SK-N-SH treated with all-trans-retinoic acid at 6 μM for 48 hours (cell line): ENCODE measurements around the gene REN.
A peak's percentile ranks its signal among the peaks of the same experiment; 100 is the strongest.

ENCODE experiments used
- ATAC-seq: fragments of 200-7000 bp; cut with Tn5 transposase; 3 replicates; pipeline ENCODE4 v1.9.1; 2020; ENCODE audit warnings: mild to moderate bottlenecking, moderate library complexity
- ARNTL ChIP-seq: fragments of 450-650 bp; formaldehyde crosslinking; IDR thresholded peaks from 2 replicates; pipeline ENCODE4 v1.5.0; 2020; ENCODE audit warnings: low read depth, mild to moderate bottlenecking, moderate library complexity, borderline replicate concordance
- BACH2 ChIP-seq: fragments of 250-450 bp; sonication (Bioruptor Pico); IDR thresholded peaks from 2 replicates; pipeline ENCODE4 v1.9.0; 2021; ENCODE audit warnings: mild to moderate bottlenecking, borderline replicate concordance
- CSDC2 ChIP-seq: fragments of 250-450 bp; sonication (Bioruptor Pico); IDR thresholded peaks from 2 replicates; pipeline ENCODE4 v1.5.0; 2020; ENCODE audit warnings: mild to moderate bottlenecking, moderate library complexity
- CSRNP3 ChIP-seq: fragments of 250-450 bp; sonication (Bioruptor Pico); IDR thresholded peaks from 2 replicates; pipeline ENCODE4 v1.5.1; 2021; ENCODE audit warnings: mild to moderate bottlenecking, moderate library complexity
- ESRRG ChIP-seq: fragments of 250-450 bp; sonication (Bioruptor Pico); IDR thresholded peaks from 2 replicates; pipeline ENCODE4 v1.6.1; 2021; ENCODE audit warnings: mild to moderate bottlenecking
- GLIS3 ChIP-seq: fragments of 250-450 bp; sonication (Bioruptor Pico); IDR thresholded peaks from 2 replicates; pipeline ENCODE4 v1.5.0; 2020; ENCODE audit warnings: mild to moderate bottlenecking, moderate library complexity
- ISL1 ChIP-seq: fragments of 250-450 bp; sonication (Bioruptor Pico); IDR thresholded peaks from 2 replicates; pipeline ENCODE4 v2.1.2; 2022; ENCODE audit warnings: mild to moderate bottlenecking, moderate library complexity
- OSR1 ChIP-seq: fragments of 250-450 bp; sonication (Bioruptor Pico); IDR thresholded peaks from 2 replicates; pipeline ENCODE4 v1.8.0; 2022; ENCODE audit warnings: moderate library complexity, mild to moderate bottlenecking, inconsistent platforms
- PPARA ChIP-seq: fragments of 250-450 bp; sonication (Bioruptor Pico); IDR thresholded peaks from 2 replicates; pipeline ENCODE4 v1.5.0; 2020; ENCODE audit warnings: mild to moderate bottlenecking, borderline replicate concordance
- RARB ChIP-seq: fragments of 250-450 bp; sonication (Bioruptor Pico); IDR thresholded peaks from 2 replicates; pipeline ENCODE4 v1.8.0; 2021; ENCODE audit warnings: mild to moderate bottlenecking, moderate library complexity
- SNAI2 ChIP-seq: fragments of 250-450 bp; sonication (Bioruptor Pico); IDR thresholded peaks from 2 replicates; pipeline ENCODE4 v1.5.0; 2020; ENCODE audit warnings: mild to moderate bottlenecking, moderate library complexity
- TCF4 ChIP-seq: fragments of 250-450 bp; sonication (Bioruptor Pico); IDR thresholded peaks from 2 replicates; pipeline ENCODE4 v1.8.0; 2021; ENCODE audit warnings: mild to moderate bottlenecking, moderate library complexity, borderline replicate concordance
- TOX ChIP-seq: fragments of 250-450 bp; sonication (Bioruptor Pico); IDR thresholded peaks from 2 replicates; pipeline ENCODE4 v1.8.0; 2021; ENCODE audit warnings: mild to moderate bottlenecking, moderate library complexity, borderline replicate concordance
- TSHZ2 ChIP-seq: fragments of 250-450 bp; sonication (Bioruptor Pico); IDR thresholded peaks from 2 replicates; pipeline ENCODE4 v1.5.0; 2020; ENCODE audit warnings: mild to moderate bottlenecking, moderate library complexity
- ZC3H10 ChIP-seq: fragments of 250-450 bp; sonication (Bioruptor Pico); IDR thresholded peaks from 2 replicates; pipeline ENCODE4 v1.5.1; 2021; ENCODE audit warnings: mild to moderate bottlenecking, moderate library complexity
- ZFP3 ChIP-seq: fragments of 250-450 bp; sonication (Bioruptor Pico); IDR thresholded peaks from 2 replicates; pipeline ENCODE4 v1.5.0; 2020; ENCODE audit warnings: mild to moderate bottlenecking, moderate library complexity
- ZFP30 ChIP-seq: fragments of 450-650 bp; formaldehyde crosslinking; IDR thresholded peaks from 2 replicates; pipeline ENCODE4 v1.5.0; 2022; ENCODE audit warnings: mild to moderate bottlenecking, moderate library complexity
- ZNF565 ChIP-seq: fragments of 450-650 bp; formaldehyde crosslinking; conservative IDR thresholded peaks from 2 replicates; pipeline ENCODE4 v1.5.0; 2020; ENCODE audit warnings: low read depth, mild to moderate bottlenecking, moderate library complexity
- ZNF70 ChIP-seq: fragments of 450-650 bp; formaldehyde crosslinking; IDR thresholded peaks from 2 replicates; pipeline ENCODE4 v1.5.0; 2020; ENCODE audit warnings: mild to moderate bottlenecking, moderate library complexity
- TF ChIP-seq, protein P1 (sequence below): fragments of 250-450 bp; sonication (Bioruptor Pico); IDR thresholded peaks from 2 replicates; pipeline ENCODE4 v1.8.0; 2020; ENCODE audit warnings: mild to moderate bottlenecking, moderate library complexity, borderline replicate concordance
- TF ChIP-seq, protein P2 (sequence below): fragments of 250-450 bp; sonication (Bioruptor Pico); IDR thresholded peaks from 2 replicates; pipeline ENCODE4 v1.8.0; 2021; ENCODE audit warnings: low read depth, mild to moderate bottlenecking, moderate library complexity, borderline replicate concordance
- TF ChIP-seq, protein P3 (sequence below): fragments of 250-450 bp; sonication (Bioruptor Pico); IDR thresholded peaks from 2 replicates; pipeline ENCODE4 v1.5.1; 2020; ENCODE audit warnings: low read depth, mild to moderate bottlenecking, moderate library complexity

Gene REN

GRCh38 chr1:204166219-204166618 lies at the start of gene REN:
TSS of gene REN (minus strand) at chr1:204166337. CDS start at chr1:204166293, 44 bp downstream.
- ATAC-seq: no peak

DNA sequence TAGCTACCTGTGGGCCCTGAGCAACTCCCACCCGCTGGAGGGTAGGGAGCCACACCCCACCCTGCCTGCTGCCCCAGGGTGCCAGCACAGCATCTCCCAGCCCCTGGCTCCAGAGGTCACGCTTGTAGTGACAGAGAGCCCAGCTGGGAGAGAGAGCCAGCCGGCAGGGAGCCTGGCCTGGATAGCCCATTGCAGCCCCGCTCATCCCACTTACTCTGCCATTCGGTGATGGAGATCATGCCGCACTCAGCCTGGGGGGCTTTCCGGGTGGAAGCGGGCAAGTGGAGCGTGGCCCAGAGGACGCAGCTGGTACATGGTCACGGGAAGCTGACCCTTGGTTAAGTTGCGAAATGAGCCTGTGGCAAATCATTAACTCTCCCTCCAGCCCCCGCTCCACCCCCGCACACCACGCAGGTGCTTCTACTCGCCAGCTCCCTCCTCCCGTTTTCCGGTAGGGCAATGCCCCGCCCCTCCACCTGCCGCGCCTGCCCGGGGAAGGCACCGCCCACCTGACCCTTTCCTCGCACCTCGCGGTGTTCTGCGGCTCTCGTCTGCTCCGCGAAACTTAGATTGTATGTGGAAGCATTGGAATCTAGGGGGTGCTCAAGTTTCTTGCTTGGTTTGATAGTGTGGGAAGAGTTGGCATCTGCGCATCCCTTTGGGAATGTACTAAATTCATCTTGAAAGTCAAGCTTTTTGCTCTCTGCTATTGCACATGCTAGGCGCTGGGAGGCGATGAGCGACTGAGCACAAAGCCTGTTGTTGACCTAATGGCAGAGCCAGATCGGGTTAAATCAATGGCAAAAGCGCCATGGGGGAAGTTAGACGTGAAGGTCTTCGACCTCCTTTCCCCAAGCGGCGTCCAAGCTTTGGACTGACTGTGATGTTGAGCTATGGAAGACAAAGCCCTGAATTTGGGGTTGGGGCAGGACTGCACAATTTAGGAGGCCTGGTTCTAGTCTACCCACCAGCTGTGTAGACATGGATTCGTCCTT lies 47.8 kb upstream of the REN start, which contains the start of gene GOLT1A:
Gene GOLT1A (minus strand): TSS at position 321 of the 995 bp plus-strand sequence. CDS start 82 bp downstream, at position 239.
- peak; percentile 78 for ATAC-seq
- TF ChIP-seq, protein P1, sequence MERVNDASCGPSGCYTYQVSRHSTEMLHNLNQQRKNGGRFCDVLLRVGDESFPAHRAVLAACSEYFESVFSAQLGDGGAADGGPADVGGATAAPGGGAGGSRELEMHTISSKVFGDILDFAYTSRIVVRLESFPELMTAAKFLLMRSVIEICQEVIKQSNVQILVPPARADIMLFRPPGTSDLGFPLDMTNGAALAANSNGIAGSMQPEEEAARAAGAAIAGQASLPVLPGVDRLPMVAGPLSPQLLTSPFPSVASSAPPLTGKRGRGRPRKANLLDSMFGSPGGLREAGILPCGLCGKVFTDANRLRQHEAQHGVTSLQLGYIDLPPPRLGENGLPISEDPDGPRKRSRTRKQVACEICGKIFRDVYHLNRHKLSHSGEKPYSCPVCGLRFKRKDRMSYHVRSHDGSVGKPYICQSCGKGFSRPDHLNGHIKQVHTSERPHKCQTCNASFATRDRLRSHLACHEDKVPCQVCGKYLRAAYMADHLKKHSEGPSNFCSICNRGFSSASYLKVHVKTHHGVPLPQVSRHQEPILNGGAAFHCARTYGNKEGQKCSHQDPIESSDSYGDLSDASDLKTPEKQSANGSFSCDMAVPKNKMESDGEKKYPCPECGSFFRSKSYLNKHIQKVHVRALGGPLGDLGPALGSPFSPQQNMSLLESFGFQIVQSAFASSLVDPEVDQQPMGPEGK (CRISPR knock-in tag): no peak
- TF ChIP-seq TCF4 (CRISPR knock-in tag): no peak
- TF ChIP-seq ZNF565 (CRISPR knock-in tag): no peak
- no peak for TF ChIP-seq BACH2 (CRISPR knock-in tag)
- no peak for TF ChIP-seq ZNF70 (CRISPR knock-in tag)
- TF ChIP-seq PPARA: no peak
- TF ChIP-seq, protein P2, sequence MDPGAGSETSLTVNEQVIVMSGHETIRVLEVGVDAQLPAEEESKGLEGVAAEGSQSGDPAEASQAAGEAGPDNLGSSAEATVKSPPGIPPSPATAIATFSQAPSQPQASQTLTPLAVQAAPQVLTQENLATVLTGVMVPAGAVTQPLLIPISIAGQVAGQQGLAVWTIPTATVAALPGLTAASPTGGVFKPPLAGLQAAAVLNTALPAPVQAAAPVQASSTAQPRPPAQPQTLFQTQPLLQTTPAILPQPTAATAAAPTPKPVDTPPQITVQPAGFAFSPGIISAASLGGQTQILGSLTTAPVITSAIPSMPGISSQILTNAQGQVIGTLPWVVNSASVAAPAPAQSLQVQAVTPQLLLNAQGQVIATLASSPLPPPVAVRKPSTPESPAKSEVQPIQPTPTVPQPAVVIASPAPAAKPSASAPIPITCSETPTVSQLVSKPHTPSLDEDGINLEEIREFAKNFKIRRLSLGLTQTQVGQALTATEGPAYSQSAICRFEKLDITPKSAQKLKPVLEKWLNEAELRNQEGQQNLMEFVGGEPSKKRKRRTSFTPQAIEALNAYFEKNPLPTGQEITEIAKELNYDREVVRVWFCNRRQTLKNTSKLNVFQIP: no peak
- no peak for TF ChIP-seq ZFP3 (CRISPR knock-in tag)
- no peak for TF ChIP-seq RARB
- no peak for TF ChIP-seq TOX (CRISPR knock-in tag)
- no peak for TF ChIP-seq ZC3H10 (CRISPR knock-in tag)
- TF ChIP-seq OSR1: no peak
- TF ChIP-seq CSDC2 (CRISPR knock-in tag): no peak
- TF ChIP-seq ESRRG: no peak
- TF ChIP-seq TSHZ2: no peak
- no peak for TF ChIP-seq GLIS3 (CRISPR knock-in tag)
- TF ChIP-seq CSRNP3 (CRISPR knock-in tag): no peak
- no peak for TF ChIP-seq ISL1 (CRISPR knock-in tag)
- TF ChIP-seq, protein P3, sequence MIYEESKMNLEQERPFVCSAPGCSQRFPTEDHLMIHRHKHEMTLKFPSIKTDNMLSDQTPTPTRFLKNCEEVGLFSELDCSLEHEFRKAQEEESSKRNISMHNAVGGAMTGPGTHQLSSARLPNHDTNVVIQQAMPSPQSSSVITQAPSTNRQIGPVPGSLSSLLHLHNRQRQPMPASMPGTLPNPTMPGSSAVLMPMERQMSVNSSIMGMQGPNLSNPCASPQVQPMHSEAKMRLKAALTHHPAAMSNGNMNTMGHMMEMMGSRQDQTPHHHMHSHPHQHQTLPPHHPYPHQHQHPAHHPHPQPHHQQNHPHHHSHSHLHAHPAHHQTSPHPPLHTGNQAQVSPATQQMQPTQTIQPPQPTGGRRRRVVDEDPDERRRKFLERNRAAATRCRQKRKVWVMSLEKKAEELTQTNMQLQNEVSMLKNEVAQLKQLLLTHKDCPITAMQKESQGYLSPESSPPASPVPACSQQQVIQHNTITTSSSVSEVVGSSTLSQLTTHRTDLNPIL (CRISPR knock-in tag): no peak
- no peak for TF ChIP-seq ARNTL (CRISPR knock-in tag)

More at GRCh38 chr1:204166219-204166618, at the start of gene REN:
- TF ChIP-seq ZFP30 (CRISPR knock-in tag): no peak
- TF ChIP-seq, protein P1 (CRISPR knock-in tag): no peak
- TF ChIP-seq OSR1: no peak
- no peak for TF ChIP-seq ISL1 (CRISPR knock-in tag)
- TF ChIP-seq SNAI2 (CRISPR knock-in tag): no peak
- TF ChIP-seq, protein P3 (CRISPR knock-in tag): no peak
